NCI-H2196 (cell line): ENCODE results near the gene BAZ2A.
"Not testable (repeated sequence)": the region's sequence is repeated elsewhere in the genome, so short reads cannot be mapped to it uniquely, and the experiment has no call there.

Experiments used
- DNase-seq: peaks from one replicate; lab custom pipeline; 2025; ENCODE audit not compliant: unreplicated experiment; lab: John Stamatoyannopoulos, UW

Gene BAZ2A

DNA sequence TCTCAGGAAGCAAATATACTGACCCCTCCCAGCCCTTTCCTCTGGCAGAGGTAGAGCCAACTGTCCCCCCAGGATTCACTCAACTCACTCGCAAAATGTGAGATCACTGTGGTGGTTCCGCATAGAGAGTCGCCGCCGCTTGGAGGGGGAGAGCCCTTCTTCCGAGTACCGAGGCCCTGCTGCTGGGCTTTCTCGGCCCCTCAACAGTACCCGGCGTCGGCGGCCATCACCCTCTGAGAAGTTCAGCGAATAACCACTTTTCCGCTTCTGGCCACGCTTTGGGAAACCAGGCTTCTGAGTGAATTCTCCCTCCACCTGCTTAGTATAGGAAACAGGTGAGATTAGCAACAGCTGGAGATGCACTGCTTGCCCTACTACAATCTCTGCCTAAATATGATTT is 31.1 kb downstream of the BAZ2A start:
- DNase-seq = no peak

- DNase-seq = no peak
Measured at GRCh38 chr12:56596815-56597214, 33.3 kb downstream of the BAZ2A start.

DNA sequence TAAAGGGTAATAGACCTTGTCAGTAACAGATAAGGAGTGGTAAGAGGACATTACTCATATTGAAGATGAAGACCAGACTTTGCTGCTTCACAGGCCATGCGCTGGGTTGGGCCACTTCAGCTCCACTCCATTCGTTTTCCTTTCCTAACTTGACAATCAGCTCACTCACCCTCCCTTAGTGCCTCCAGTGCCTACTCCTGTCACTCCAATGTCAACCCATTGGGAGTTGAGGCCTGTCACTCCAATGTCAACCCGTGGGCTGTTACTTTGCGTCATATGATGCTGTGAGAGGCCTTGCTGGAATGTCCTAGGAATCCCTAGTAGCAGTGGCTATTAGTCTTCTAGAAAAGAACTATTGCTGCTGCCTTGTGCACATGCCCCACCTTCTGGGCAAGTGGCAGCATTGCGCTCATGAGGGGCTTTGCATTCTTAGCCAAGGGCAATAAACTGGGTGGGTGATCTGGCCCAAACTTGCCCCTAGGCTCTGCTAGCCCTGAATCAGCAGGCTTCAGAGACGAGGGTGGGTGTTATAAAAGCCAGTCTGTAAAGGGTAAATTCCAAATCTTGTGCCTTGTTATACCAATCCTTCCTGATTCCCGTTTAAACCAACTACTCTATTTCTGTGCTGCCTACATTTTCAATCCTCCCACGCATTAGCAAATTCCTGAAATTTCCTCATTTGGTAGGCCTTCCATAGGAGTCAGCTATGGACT is 36.1 kb downstream of the BAZ2A start:
- DNase-seq = peak; percentile 68

- no peak for DNase-seq
Measured at GRCh38 chr12:56591961-56592360, 38.2 kb downstream of the BAZ2A start.

- DNase-seq = peak; percentile 66
Measured at GRCh38 chr12:56591126-56591525, 39.0 kb downstream of the BAZ2A start.

DNA sequence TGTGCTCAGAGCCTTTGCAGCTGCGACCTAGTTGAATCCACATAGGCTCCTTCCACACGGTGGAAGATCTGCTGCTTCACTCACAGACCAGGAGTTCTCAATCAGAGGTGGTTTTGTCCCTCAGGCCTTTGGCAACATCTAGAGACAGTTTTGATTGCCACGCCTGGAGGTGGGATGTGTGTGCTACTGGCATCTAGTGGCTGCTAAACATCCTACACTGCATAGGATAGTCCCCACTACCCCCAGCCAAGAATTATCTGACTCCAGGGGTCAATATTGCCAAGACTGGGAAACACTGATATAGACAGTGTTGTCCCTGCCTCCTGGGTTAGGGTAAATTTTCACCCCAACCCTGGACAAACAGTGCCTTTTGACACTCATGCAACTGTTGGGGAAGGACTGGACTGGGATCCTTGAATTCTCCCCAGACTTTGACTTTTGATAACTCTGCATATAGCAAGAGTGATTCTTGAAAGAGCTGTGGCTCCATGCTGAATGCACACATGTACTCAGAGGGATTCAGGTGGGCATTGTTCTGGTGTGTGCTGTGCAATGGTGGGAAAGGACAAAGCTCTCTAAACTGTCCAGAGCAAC is 39.8 kb downstream of the BAZ2A start:
- peak; percentile 27 for DNase-seq

- DNase-seq = no peak
Measured at GRCh38 chr12:56589783-56590182, 40.3 kb downstream of the BAZ2A start.

DNA sequence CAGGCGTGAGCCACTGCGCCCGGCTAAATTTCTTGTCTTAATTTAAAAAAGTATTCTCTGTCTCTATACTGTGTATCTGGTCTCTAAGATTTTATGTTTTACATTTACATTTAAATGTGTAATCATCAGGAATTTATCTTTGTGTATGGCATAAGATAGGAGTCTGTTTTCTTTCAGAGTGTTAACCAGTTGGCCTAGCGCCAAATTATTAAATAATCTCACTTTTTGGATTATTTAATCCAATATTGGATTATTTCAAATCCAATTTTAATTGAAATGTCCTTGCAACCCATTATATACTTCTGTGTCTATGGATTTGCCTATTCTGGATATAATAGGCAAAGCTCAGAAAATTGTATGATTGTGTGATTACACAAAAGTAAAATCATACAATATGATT is 45.0 kb downstream of the BAZ2A start:
- DNase-seq = no peak

GRCh38 chr12:56581418-56582145 is 48.5 kb downstream of the BAZ2A start:
- DNase-seq = no peak

DNA sequence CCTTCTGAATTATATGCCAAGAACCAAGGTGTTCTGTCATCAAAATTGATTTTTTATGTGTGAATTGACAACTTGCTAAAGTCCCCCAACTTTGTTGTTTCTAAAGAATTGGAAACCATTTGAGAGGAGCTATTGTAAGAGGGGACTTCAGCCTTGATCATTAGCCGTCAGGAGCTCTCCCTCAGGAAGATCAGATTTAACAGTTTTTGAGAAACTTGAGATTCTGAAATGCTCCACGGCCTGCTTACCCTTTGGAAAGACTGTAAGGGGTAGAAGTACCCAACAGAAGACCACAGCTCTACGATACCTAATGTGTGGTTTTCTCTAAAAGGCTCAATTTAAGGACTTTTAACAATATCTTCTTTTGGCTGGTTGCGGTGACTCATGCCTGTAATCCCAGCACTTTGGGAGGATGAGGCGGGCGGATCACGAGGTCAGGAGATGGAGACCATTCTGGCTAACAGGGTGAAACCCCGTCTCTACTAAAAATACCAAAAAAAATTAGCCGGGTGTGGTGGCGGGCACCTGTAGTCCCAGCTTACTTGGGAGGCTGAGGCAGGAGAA is 51.1 kb downstream of the BAZ2A start:
- DNase-seq = no peak

GRCh38 chr12:56577248-56577647 is 52.9 kb downstream of the BAZ2A start:
- DNase-seq = not testable (repeated sequence)

- DNase-seq = no peak
Measured at GRCh38 chr12:56574210-56574609, 55.9 kb downstream of the BAZ2A start.

GRCh38 chr12:56572288-56572687 is 57.8 kb downstream of the BAZ2A start:
- DNase-seq = no peak

GRCh38 chr12:56571121-56571520 is 59.0 kb downstream of the BAZ2A start:
- no peak for DNase-seq

GRCh38 chr12:56568146-56568545 is 62.0 kb downstream of the BAZ2A start:
- DNase-seq = no peak

DNA sequence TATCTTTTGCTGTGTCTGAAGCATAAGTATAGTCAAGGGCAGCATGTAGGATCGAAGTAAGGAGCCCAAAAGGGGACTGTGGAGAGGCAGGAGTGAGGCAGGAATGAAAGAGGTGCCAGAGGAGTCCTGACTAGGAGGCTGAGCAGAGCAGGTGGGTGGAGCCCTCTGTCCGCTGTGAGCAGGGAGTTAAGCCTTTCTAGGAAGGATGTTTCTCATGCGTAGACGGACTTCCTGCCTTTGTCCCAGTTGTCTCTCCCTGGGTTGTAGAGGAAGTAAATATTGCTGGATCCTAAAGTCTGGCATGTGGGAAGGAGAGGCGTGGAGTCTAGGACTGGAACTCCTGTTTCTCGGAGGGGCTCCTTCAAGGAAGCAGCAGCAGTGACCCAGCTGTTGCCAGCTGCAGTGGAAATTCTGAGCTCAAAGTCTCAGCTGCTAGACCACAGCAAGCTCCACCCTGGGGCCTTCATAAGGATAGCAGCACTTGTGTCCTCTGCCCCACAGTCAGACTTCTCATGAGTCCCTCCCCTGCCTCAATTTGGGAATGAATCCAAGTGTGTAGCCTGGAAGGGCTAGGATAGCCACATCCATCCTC is 64.5 kb downstream of the BAZ2A start:
- DNase-seq = no peak

DNA sequence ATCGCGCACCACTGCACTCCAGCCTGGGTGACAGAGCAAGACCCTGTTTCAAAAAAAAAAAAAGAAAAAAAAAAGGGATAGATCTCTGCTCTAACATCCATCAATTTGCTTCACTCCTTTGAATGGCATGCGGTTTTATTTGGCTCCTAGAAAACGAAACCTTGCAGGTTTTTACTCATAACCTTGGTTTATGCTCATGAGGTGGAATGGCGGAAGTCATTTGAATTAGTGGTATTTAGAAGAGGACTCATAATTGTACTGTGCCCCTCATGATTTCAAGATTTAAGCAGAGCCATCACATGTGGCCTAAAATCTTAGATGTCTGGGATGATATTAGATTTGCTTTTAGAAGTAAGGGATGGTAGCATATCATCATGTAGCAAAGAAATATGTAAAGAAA is 79.1 kb downstream of the BAZ2A start:
- DNase-seq = no peak

DNA sequence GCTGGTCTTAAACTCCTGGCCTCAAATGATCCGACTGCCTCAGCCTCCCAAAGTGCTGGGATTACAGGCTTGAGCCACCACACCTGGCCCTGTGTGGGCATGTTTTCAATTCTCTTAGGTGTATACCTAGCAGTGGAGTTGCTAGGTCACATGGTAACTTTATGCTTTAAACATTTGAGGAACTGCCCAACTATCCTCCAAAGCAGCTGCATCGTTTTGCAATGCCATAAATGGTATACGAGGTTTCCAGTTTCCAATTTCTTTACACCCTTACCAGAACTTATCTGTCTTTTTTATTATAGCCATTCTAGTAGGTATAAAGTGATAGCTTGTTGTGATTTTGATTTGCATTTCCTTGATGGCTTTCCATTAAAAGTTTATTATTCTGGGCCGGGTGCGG is 83.4 kb downstream of the BAZ2A start:
- no peak for DNase-seq
